HG02588 (cell line): ENCODE results near the gene SLF2.

Experiments used
- ATAC-seq: cut with Tn5 transposase; IDR thresholded peaks from one replicate; pipeline ENCODE4 v1.9.1; 2021; ENCODE audit warnings: mild to moderate bottlenecking, moderate library complexity; ENCODE audit not compliant: unreplicated experiment

The SLF2 gene

DNA sequence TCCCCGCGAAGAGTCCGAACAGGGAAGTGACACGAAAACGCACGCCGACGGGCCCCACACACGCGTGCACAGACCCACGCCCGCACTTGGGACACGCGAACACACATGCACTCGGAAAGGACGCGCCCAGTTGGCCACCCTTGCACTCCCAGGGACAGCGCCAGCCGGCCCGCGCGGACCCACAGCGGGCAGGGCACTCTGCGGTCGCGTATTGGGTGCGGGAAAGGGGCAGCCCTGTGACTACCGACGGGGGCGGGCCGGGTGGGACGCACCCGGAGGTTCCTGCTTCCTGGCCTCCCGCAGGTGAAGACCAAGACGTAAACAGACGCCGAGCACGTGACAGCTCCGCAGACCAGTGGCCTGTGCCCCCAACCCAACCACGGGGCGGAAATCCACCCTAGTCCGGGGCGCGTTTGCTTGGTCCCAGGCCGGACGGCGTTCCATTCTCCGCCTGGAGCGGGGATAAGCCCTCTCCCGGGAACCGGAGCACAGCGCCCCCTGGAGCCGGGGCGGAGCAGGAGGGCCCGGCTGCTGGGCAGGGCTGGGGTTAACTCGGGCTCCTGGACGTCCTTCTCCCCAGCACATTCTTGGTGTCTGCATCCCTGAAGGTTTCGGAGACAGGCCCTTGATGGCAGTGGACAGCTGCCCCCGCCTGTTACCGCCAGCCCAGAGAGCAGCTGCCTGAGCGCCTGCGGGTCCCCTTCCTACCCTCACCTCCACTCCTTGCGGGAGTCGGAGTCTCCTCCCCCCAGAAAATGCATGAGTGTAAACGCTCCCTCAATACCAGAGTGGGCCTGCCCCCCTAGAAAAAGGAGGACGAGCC lies 84.8 kb downstream of the SLF2 start:
- peak; percentile 31 for ATAC-seq

DNA sequence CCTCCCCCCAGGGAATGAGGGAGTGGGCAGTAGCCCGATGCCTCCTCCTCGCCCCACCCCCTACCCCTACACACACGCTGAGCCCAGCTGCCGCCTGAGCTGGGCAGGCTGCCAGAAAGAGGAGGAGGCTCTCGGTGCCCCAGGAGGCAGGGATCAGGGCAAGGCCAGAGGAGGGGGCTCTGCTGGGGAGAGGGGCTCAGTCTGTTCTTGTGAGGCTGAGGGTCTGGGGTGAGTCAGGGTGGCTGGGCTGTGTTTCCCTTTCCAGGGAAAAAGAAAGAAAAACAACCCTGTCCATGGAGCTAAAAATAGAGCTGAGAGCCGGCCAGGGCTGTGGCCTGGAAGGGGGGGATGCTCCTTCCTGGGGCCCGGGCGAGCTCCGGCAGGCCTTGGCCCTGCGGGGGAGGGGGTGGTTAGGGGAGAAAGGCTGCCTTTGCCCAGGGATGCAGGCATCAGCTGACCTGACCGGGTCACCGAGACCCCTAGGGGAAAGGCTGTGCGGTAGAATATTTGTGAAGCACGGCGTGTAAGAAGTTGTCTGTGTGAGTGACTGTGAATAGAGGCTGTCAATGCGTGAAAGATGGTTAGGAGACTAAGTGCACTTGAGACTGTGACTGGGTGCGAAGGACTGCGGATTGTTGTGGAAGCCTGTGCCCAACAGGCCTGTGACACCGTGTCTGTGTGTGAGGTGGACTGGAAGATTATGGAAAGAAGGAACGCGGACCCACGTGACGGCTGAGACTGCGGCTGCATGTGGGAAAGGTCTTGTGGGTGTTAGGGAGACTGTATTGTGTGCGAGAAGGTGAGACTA lies 85.6 kb downstream of the SLF2 start:
- peak; percentile 26 for ATAC-seq

DNA sequence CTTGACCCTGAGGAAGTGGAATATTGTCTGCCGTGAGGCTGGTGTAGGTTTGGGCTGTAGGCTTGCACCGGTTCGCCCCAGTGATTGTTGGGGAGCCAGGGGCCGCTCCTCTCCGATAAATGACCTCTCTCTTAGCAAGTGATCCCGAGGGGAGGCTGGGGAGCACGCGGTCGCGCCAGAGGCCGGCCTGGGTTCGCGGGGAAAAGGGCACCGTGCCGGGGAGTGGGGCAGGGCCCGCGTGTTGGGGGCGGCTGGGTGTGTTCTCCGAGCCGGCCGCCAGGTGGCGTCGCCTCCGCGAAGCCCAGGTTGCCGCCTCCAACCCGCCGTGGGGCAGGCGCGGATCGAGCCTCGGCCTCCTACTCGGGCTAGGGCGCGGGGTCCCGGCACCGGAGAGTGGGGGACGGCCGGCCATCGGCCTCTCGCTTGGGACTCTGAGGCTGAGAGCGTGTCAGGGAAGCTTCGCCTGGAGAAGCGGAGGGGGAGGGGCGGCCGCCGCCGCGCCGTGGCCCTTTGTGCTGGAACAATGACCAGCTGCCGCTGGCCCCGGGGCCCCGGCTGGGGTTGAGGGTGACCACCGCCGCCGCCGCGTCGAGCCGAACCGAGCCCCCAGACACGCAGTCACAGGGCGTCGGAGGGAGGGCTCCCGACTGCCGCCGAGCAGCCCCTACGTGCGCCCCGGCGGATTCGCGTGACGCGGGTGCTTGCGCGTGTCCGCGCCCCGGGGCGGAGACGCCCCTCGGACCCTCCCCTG lies 86.4 kb downstream of the SLF2 start:
- ATAC-seq: peak; percentile 47

DNA sequence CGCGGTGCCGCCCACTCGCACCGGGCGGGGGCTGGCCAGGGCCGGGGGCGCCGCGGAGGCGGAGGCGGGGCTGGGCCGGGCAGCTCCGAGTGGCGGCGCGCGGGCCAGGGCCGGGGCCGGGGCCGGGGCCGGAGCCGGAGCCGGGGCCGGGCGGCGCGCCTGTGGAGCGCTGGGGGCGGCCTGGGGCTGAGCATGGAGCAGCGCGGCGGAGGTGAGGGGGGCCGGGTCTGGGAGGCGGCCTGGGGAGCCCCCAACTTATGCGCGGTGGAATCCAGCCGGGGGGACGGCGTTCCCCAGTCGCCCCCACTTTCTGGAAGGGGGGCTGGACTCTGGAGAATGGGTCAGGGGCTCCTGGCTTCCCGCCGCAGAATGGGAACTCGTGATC lies 87.0 kb downstream of the SLF2 start, which contains the start of gene LZTS2:
TSS of gene LZTS2 (plus strand) at position 67 of the 385 bp plus-strand sequence. CDS start 2,731 bp downstream, outside the sequence.
- no peak for ATAC-seq

DNA sequence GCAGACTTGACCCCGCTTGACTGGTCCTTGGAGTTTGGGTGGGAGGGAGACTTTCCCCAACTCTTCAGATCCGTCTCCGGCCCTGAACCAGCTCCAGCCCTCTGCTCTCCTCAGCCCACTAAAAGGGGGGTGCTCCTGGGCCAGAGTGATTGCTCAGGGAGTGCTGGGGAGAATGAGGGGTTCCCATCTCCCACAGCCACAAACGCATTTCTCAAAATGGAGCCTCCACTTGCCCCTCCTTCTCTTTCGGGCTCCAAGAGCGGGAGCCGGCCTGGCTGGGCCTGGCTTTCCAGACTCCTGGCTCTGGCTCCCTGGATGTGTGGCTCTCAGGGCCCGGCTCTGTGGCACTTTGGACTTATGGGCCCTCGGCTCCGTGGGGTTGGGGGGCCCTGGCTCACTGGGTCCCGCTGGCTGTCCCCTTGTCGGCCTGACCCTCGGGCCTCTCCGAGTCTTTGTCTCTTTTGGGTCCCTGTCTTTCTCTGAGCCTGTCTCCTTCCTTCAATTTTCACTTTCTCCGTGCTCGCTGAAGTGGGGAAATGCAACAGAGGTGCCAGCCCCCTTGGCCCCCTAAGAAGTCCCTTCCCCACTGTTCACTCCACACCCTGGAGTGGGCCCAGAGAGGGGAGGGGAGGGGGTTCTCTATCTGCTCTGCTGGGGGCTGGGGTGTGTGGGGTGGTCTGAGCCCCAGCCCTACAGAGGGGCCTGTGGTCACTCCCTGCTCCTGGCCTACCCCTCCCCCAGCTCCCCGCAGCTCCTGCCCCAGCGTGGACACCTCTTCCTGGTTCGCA lies 87.6 kb downstream of the SLF2 start:
- no peak for ATAC-seq

DNA sequence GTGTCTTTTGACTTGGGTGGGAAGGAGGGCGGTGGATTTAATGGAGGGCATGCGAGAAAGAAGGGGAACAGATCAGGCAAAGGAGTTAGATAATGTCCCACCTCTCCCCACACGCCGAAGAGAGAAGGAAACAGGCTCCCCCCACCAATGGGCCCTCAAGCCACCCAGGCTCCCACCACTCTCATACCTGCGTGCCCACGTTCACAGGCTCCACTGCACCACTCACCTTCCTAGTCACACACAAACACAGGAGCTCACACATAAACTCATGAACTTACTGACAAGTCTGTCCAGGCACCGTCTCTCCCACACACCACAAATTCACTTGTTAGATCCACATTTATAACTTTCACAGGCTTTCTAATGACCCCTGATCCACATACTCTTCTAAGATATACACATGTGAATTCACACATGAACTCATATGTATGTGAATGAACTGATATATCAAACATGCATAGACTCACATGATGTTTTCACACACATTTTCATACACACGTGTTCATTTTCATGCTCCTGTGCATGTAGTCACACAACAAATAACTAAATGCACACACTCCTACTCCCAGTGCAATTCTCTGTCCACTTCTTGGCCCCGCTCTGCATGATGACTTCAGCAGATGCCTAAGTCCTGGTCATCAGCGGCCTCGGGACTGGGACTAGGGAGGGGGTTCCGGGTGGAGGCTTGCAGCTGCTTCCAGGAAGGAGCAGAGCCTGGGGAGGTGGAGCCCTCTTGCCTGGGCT lies 88.3 kb downstream of the SLF2 start:
- no peak for ATAC-seq

DNA sequence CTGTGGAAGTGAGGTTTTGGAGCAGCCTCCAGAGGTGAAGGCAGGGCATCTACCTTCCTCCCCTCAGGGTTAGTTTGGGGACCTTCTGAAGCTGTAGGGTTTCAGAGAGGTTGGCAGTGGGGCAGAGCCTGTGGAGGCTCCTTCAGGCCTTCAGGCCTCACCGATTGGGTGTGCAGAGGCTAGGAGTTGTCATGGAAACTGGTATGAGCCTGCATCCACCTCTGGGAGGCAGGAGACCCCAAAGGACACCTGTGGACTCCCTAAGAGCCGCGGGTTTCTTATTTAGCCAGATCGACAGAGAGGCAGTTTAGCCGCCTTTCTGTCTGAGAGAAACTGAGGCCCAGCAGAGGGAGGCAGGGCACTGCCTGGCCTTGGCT lies 88.9 kb downstream of the SLF2 start:
- no peak for ATAC-seq

DNA sequence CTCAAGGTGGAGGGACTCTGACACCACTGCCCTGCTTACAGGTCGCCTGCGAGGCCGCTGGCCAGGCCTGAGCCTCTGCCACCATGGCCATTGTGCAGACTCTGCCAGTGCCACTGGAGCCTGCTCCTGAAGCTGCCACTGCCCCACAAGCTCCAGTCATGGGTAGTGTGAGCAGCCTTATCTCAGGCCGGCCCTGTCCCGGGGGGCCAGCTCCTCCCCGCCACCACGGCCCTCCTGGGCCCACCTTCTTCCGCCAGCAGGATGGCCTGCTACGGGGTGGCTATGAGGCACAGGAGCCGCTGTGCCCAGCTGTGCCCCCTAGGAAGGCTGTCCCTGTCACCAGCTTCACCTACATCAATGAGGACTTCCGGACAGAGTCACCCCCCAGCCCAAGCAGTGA lies 89.7 kb downstream of the SLF2 start:
- ATAC-seq: no peak

DNA sequence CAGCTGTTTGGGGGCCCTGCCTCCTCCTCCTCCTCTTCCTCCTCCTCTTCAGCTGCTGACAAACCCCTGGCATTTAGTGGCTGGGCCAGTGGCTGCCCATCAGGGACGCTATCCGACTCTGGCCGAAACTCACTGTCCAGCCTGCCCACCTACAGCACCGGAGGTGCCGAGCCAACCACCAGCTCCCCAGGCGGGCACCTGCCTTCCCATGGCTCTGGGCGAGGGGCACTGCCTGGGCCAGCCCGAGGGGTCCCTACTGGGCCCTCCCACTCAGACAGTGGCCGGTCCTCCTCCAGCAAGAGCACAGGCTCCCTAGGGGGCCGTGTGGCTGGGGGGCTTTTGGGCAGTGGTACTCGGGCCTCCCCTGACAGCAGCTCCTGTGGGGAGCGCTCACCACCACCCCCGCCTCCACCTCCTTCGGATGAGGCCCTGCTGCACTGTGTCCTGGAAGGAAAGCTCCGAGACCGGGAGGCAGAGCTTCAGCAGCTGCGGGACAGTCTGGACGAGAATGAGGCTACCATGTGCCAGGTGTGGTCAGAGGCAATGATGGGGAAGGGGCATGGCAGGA lies 91.0 kb downstream of the SLF2 start:
- no peak for ATAC-seq

DNA sequence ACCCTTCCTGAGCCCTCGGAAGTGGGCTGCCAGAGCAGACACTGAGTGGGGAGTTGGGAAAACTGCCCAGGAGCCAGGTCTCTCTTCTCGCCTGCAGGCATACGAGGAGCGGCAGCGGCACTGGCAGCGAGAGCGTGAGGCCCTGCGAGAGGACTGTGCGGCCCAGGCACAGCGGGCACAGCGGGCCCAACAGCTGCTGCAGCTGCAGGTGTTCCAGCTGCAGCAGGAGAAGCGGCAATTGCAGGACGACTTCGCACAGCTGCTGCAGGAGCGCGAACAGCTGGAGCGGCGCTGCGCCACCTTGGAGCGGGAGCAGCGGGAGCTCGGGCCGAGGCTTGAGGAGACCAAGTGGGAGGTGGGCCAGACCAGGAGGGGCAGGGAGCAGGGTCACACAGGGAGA lies 92.6 kb downstream of the SLF2 start:
- no peak for ATAC-seq

DNA sequence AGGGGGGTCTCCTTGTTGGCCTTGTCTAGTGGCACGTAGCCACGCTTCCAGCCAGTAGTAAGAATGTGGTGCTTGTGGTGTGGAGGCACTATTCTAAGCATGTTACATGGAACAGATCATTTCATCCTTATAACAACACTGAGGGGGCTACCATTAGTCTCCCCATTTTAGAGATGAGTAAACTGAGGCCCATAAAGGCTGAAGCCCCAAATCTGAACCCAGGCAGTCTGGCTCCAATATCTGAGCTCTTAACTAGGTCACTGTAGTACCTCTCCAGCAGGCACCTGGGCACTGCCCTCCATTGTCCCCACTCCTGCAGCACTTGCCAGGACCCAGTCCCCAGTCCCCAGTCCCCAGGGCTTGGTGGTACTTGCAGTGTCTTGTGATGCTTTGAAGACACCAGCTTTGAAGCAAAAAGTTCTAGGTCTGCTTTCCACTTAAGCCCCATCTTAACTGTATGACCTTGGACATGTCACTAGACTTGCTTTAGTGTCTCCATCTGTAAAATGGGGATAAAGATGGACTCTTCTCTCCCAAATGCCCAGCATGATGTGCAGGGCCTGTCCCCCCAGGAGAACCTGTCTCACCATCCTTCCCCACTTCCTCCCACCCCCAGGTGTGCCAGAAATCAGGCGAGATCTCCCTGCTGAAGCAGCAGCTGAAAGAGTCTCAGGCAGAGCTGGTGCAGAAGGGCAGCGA lies 93.3 kb downstream of the SLF2 start:
- no peak for ATAC-seq

DNA sequence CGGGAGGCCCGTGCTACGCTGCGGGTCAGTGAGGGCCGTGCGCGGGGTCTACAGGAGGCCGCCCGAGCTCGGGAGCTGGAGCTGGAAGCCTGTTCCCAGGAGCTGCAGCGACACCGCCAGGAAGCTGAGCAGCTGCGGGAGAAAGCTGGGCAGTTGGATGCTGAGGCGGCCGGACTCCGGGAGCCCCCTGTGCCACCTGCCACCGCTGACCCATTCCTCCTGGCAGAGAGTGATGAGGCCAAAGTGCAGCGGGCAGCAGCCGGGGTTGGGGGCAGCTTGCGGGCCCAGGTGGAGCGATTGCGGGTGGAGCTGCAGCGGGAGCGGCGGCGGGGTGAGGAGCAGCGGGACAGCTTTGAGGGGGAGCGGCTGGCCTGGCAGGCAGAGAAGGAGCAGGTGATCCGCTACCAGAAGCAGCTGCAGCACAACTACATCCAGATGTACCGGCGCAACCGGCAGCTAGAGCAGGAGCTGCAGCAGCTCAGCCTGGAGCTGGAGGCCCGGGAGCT lies 93.9 kb downstream of the SLF2 start:
- ATAC-seq: no peak

DNA sequence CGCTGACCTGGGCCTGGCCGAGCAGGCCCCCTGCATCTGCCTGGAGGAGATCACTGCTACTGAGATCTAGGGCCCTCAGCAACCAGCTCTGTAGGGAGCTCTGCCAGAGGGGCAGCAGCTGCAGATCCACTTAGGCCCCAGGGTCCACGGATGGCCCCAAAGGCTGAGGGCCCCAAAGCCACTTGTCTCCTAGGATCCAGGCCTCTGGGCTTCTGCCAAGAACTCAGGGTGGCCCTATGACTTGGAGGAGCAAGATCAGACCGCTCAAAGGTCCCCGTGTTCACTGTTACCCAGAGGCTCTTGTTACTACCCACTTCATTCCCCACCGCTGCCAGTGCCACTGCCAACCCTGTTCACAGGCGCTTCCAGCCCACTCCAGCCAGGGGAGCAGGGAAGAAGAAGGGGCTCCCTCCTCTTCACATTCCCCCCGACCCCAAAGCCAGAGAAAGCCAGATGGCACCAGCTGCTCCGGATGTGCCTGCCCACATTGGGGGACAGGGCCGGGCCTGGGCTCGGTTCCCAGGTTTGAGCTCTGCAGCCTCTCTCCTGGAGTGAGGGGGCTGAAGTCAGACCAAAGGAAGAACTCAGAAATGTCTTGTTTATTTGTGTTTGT lies 94.4 kb downstream of the SLF2 start:
- ATAC-seq: no peak

DNA sequence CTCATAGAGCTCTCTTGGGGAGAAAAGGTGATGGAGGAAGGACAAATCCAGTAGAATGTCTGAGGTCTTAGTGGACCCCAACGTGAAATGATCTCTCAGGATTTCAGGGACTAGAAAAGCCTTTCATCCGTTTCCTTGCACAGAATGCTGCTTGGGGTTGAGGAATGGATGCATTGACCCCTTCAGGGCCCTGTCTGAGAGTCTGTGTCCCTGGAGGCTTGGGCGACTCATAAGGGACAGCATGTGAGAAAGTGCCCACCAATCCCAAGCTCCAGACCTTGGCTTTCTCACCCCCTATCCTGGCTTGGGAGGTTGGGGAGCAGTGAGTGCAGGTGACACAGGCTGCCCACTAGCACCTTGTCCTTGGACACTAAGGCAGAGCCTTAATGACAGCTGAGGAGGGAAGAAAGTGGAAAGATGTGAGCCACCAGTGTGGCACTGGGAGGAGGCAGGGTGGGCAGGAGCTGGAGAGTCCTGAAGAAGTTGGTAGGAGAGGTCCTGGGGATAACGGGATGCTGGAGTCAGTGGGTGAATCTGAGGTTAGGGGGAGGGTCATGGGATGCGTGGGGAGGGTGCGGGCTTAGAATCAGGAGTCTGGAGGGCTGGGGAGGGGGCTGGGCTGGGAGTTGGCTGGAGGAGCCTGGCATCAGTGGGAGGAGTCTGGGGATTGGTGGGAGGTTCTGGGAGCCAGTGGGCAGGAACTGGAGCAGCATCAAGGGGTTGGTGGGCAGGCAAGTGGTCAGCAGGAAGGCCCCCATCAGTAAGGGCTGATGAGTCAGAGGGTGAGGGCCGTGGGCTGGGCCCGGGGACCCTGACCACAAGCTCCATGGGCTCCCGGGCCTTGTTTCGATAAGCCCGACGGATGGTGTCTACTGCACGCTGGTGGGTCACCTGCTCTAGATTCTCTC lies 95.4 kb downstream of the SLF2 start:
- ATAC-seq: no peak

DNA sequence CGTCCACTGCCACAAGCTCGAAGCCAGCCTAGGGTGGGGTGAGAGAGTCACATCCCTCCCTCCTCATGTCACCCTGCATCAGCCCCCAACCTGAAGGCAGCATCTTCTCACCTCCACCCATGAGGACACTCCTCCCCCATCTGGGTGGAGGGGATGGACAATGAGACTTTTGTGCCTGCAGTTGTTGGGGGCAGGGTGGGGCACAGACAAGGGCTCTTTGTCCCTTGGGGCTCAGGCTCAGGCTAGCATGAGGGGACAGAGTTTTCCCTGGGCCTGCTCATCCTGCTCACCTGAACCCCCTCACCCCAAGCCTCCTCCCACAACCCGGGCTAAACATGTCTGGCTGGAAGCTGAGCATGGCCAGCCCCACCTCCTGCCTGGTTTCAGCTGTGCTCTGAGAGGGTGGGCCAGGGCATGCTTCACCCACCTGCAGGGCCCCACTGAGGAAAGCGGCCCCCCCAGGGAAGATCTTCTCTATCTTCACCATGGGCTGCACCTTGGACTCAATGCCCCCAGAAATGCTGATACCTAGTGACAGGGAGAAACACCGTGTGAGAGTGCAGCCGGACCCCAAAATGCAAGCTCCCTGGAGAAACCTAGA lies 96.2 kb downstream of the SLF2 start:
- no peak for ATAC-seq

DNA sequence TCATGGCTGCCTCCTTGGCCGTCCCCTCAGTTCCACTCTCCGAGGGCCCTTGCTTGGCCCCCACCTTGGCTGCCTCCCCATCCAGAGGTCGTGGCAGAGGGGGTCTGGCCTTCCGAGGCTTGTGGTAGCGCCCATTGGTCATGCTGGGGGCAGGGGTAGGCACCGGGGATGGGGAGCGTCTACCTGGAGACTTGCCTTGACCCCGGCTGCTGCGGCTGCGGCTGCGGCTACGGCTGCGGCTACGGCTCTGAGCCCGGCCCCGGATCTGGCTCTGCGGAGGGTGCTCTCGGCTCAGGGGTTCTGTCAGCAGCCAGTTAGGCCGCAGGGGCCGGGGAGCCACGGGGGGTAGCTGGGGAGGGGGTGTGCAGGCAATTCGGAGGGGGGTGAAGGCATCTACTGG lies 97.6 kb downstream of the SLF2 start:
- no peak for ATAC-seq
